ENCODE data around the gene PVALEF.
A peak's percentile ranks its signal among the peaks of the same experiment; 100 is the strongest.

Gene PVALEF

GRCh38 chr17:81197831-81198490 lies 32.7 kb downstream of the PVALEF start:
- no peak for DNase-seq (ENCODE audit: low spot score)

DNA sequence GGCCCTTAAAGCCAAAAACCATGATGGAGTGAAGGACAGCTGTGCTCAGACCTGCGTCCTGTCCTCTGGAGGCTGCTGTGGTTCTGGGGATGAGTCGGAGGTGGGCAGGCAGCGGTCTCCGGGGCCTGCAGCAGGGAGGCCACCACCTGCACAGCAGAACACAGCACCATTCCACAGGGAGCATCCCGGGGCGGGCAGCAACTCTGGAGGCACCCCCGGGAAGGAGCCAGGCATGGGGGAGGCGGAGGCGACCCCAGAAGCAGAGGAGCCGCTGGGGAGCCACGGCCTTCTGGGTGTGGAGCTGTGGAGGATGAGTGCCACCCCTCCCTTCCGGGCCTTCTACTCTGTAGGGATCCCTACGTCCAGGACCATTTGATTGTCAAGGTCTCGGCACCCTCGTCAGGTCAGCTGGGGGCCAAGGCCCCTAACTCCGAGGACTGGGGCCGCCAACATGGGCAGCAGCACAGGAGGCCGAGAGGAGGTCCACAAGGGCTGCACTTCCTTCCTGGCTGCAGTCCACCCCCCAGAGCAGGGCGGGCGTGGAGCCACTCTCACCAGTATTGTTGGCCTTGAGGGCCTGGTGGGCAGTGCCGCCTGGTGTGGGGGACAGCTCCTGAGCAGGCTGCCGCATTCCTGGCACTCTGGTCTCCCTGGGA lies 33.6 kb downstream of the PVALEF start:
- no peak for DNase-seq (ENCODE audit: low spot score)

DNA sequence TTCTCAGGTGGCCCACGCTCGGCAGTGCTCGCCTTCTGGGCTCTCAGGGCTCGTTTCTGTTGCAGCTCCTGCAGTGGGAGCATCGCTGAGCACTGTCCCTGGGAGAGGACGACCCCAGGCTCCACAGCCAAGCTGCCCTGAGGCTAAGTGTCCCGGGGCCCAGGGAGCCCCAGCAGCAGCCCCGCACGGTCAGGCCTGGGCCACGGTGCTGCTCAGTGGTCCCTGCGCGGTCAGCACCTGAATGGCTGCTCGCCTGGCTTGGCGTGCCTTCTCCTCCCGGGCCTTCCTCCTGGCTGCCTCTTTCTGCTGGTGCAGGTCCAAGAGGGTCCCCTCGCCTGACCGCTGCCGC lies 34.1 kb downstream of the PVALEF start:
- no peak for DNase-seq (ENCODE audit: low spot score)

GRCh38 chr17:81200201-81200600 lies 34.9 kb downstream of the PVALEF start:
- DNase-seq (ENCODE audit: low spot score) = no peak

DNA sequence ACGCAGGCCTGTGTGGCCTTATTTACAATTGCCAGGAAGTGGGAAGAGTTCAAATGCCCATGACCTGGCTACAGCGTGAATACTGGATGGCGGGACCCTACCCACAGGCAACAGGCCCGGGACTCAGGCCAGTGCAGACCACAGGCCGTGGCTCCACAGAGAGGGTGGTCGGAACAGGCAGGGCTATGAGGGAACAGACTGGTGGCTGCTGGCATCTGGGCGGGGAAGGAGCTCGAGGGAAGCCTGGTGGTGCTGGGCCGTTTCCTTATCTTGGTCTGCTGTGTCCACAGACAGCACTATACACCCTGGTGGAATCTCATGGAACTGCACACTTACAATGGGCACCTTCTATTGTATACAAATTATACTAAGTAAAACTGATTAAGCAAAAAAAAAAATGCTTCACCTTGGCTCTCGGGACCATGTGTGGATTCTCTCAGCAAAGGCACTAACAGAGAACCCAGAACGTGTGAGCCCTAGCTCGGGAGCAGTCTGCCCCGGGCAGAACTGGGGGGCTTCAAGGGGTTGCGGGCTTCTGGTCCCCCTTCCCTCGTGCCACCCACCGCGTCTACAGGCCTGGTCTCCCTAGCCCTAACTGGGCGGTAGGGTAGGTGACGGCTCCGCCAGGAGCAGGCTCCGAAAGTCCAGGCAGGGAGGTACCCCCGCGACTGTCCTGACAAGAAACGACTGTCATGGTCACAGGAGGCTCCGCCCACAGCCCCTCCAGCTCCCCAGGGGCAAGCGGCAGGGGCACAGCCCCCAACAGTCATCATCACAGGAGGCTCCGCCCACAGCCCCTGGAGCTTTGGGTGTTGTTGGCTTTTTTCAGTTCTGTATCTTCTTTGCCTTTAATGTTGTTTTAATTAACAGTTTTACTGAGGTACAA lies 35.6 kb downstream of the PVALEF start:
- peak; percentile 86 for DNase-seq (ENCODE audit: low spot score)

DNA sequence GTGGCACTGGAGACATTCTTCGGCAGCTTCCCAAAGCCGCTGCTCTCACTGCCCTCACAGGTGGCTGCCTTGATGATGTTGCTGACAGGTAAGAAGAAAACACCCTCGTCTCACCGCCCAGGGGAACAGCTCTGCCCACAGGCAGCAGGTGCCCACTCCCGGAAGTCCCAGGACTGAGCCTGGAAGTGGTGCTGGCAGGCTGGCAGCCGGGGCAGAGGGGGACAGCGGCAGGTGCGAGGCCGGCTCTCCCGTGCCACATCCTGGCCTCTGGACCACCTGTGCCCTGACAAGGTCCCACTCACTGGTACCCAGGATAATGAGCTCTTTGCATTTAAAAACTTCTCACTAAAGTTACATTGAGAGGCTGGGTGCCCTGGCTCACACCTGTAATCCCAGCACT lies 37.0 kb downstream of the PVALEF start:
- no peak for DNase-seq (ENCODE audit: low spot score)

DNA sequence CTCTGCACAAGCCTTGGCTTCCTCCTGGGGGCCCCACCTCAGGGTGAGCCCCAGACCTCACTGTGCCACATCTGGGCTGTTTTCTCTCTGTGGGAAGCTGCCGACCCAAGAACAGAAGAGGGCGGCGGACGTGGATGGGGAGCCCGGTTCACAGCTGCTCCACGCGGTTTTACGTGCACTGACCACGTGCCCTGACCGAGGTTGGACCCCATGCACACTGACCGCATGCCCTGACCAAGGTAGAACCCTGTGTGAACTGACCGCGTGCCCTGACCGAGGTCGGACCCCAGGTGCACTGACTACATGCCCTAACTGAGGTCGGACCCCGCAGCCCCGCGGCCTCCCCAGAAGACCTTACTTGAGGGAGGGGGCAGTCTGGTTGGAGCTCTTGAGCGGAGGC lies 37.8 kb downstream of the PVALEF start:
- no peak for DNase-seq (ENCODE audit: low spot score)

DNA sequence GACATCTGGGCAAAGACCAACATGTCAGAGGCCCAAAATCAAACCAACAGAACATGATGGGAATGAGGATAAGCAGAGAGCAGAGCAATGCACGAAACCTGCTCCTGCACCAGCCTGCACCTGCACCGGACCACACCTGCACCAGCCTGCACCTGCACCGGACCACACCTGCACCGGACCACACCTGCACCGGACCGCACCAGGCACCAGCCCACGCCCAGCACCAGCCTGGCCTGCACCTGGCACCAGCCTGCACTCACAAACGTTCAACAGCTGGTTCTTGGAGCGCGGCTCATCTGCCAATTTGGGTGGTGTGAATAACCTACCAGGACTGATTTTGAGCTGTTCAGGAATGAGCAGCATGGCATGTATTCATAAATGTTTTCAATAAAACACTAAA lies 39.3 kb downstream of the PVALEF start:
- DNase-seq (ENCODE audit: low spot score) = no peak

- DNase-seq (ENCODE audit: low spot score) = no peak
Observed at GRCh38 chr17:81206166-81206565, 40.9 kb downstream of the PVALEF start.

- DNase-seq (ENCODE audit: low spot score) = no peak
Observed at GRCh38 chr17:81206657-81207056, 41.4 kb downstream of the PVALEF start.

GRCh38 chr17:81207610-81208581 lies 42.6 kb downstream of the PVALEF start:
- no peak for DNase-seq (ENCODE audit: low spot score)

DNA sequence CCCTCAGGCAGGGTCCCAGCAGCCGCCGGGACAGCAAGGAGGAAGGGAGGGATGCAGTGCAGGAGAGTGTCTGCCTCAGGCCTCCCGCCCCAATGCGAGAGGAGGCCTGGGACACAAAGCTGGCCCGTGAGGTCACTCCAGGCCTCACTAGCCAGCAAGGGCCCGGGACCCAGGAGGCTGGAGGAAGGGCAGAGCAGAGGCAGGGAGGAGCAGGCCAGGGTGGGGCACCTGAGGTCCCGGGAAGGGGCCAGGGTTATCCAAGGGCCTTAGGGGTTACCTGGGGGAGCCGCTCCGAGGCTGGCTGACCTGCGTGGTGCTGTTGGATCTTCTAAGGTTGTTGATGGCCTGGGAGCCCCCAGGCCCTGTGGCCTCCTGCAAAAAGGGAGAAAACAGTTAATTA lies 43.3 kb downstream of the PVALEF start:
- DNase-seq (ENCODE audit: low spot score) = no peak

DNA sequence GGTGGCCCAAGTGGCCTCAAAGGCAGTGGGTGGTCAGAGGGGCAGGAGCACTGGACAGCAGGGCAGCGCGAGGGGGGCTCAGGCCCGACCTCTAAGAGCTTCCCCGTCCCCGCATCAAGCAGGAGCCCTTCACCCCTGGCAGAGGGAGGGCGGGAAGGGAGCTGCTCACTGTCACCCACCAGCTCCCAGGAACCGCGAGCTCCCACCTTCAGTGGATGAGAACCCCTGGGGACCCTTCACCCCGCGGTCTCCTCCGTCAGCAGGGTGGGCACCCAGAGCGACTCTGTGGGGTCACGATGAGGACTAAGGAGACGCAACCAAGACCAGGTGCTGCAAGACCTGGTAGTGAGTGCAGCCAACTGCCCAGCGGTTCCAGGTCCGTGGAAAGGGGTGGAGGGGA lies 43.8 kb downstream of the PVALEF start:
- DNase-seq (ENCODE audit: low spot score) = no peak

DNA sequence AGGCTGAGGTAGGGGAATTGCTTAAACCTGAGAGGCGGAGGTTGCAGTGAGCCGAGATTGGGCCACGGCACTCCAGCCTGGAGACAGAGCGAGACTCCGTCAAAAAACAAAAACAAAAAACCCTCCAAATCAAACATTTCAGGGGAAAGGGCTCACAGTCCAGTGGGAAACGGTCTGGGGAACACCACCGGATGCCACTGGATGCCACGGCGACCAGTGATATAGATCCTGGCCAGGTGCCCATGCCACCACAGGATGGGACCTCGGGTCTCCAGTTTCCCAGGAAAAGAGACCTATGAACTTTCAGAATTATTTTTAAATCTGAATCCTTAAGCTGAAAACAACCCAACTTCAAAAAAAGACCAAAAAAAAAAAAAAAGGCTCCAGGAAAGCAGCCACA lies 45.2 kb downstream of the PVALEF start:
- DNase-seq (ENCODE audit: low spot score) = no peak

DNA sequence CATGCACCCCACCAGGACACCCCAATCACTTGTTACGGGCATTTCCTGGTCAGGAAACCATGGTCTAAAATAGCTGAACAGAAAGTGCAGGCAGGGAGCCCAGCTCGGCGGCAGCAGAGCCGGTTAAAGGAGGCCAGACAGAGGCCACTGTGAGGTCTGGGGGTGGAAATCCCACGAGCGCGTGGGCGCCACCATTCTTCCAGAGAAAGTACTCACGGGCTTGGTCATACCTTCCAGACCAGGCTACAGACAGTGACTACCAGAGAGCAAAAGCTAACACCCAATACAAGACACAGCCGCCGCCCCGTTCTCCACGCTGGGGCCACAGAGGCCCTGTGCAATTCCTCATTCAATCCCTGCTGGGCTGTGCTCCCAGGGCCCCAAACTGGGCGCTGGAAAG lies 45.6 kb downstream of the PVALEF start:
- DNase-seq (ENCODE audit: low spot score) = no peak

DNA sequence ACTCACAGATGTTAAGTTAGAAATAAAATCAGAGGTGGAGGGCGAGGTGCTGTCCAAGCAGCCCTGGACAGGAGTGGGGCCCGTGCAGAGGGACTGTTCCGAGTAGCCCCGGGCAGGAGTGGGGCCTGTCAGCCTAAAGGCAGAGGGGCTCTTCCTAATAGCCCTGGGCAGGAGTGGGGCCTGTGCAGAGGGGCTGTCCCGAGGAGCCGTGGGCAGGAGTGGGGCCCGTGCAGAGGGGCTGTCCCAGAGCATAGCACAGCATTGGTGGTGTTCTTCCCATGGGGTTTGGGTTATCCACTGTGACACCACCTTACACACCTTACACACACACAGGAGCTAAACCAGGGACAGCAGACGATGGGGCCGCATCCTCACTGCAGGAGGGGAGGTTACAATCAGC lies 47.1 kb downstream of the PVALEF start:
- DNase-seq (ENCODE audit: low spot score) = no peak

DNA sequence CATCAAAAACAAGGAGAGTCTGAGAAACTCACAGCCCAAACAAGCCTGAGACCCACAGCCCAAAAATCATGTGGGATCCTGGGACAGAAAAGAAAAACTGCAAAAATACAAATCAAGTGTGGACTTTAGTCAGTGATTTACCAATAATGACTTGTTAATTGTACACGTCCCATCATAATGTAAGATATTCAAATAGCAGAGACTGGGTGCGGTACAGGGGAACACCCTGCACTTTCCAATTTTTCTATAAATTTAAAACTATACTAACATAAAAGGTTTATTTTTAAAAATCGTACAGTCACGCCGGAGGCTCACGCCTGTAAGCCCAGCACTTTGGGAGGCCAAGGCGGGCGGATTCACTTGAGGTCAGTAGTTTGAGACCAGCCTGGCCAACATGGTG lies 48.7 kb downstream of the PVALEF start:
- DNase-seq (ENCODE audit: low spot score) = no peak

GRCh38 chr17:81217491-81217890 lies 52.2 kb downstream of the PVALEF start:
- DNase-seq (ENCODE audit: low spot score) = no peak

DNA sequence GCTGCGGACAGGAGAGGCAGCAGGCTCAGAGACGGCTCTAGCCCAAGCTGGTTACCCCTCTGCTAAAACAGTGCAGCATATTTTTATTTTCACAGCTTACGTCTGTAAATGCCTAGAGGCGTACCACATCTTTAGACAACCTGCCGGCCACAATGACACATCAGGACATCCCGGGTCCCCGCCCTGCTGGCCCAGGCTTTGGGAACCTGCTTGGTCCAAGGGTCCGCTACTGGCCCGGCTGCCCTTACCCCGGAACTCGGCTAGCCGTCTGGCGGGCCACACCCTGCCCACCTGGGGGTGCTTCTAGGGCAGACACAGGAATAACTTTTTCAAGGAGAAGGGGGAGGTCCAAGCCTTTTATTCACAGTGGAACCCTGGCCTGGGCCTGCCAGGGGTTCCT lies 53.2 kb downstream of the PVALEF start:
- no peak for DNase-seq (ENCODE audit: low spot score)

DNA sequence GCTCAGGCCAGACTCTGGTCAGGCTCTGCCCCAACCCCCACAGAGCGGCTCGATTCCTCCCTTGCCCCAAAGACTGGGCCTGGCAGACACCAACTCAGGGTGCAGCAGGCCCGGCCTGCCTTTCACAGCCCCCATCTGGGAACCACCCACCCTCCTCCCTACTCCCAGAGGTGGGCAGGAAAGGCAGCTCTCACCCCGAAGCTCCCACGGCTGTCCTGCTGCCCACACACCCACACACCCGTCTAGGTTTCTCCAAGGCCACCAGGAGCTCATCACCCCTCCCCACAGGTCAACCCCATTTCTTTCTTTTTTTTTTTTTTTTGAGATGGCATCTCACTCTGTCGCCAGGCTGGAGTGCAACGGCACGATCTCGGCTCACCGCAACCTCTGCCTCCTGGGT lies 53.7 kb downstream of the PVALEF start:
- no peak for DNase-seq (ENCODE audit: low spot score)

- no peak for DNase-seq (ENCODE audit: low spot score)
Observed at GRCh38 chr17:81219476-81220180, 54.3 kb downstream of the PVALEF start.

All from GM03348 (cell line).